PC-3 (cell line): ENCODE data around the gene CD200R1L. TPM values are rescaled to one million over a fixed set of nuclear protein-coding genes. Genes with fewer than 3 reads are reported as not detected.

Experiments used
- ATAC-seq: fragments of 200-7000 bp; cut with Tn5 transposase; 2 replicates; pipeline ENCODE4 v1.9.1; 2020; ENCODE audit warnings: mild to moderate bottlenecking, moderate library complexity
- BruUV-seq: library from RNA; stranded (reverse); fragments of 400-500 nt; replicated peaks from 2 replicates; lab custom pipeline; 2021; lab: Mats Ljungman, UMichigan
- CTCF ChIA-PET: fragments of 300-600 bp; sonication (Branson Sonifier 250); formaldehyde crosslinking; loops from one replicate; lab custom pipeline; 2022; ENCODE audit warnings: antibody characterized with exemption; lab: Charles Lee
- POLR2A ChIA-PET: fragments of 300-600 bp; sonication (Branson Sonifier 250); formaldehyde crosslinking; loops from one replicate; lab custom pipeline; 2022; ENCODE audit warnings: antibody characterized with exemption; ENCODE audit not compliant: unreplicated experiment; lab: Charles Lee
- DNase-seq: peaks from one replicate; pipeline ENCODE4 v3.0.0-alpha.2; 2015
- H2AFZ ChIP-seq: fragments of 300-600 bp; sonication (generic); 2 replicates; pipeline ENCODE4 v1.6.0; 2016; ENCODE audit warnings: antibody characterized with exemption, low read length
- H3F3A ChIP-seq: fragments of 300-600 bp; sonication (generic); one replicate; pipeline ENCODE4 v1.6.0; 2017; ENCODE audit warnings: antibody characterized with exemption, low read length, control low read depth, mild to moderate bottlenecking; ENCODE audit not compliant: unreplicated experiment
- H3K27ac ChIP-seq: fragments of 300-600 bp; sonication (generic); 2 replicates; pipeline ENCODE4 v1.5.1; 2016; ENCODE audit warnings: mild to moderate bottlenecking, low read length
- H3K27me3 ChIP-seq: fragments of 300-600 bp; sonication (generic); 2 replicates; pipeline ENCODE4 v1.6.1; 2016; ENCODE audit warnings: low read length, mixed read lengths
- H3K36me3 ChIP-seq: fragments of 300-600 bp; sonication (generic); 2 replicates; pipeline ENCODE4 v1.6.1; 2016; ENCODE audit warnings: low read depth, mixed run types, low read length, mixed read lengths
- H3K4me1 ChIP-seq: fragments of 300-600 bp; sonication (generic); 2 replicates; pipeline ENCODE4 v1.5.1; 2016; ENCODE audit warnings: low read length; ENCODE audit not compliant: insufficient read depth
- H3K4me2 ChIP-seq: fragments of 300-600 bp; sonication (generic); 2 replicates; pipeline ENCODE4 v1.6.0; 2016; ENCODE audit warnings: low read length
- H3K4me3 ChIP-seq: fragments of 300-600 bp; sonication (generic); 2 replicates; pipeline ENCODE4 v1.5.1; 2016; ENCODE audit warnings: mild to moderate bottlenecking, low read length, mixed read lengths
- H3K79me2 ChIP-seq: fragments of 300-600 bp; sonication (generic); 2 replicates; pipeline ENCODE4 v1.6.1; 2017; ENCODE audit warnings: low read length, mixed read lengths
- H3K9ac ChIP-seq: fragments of 300-600 bp; sonication (generic); 2 replicates; pipeline ENCODE4 v1.6.0; 2016; ENCODE audit warnings: mild to moderate bottlenecking, low read length
- H3K9me2 ChIP-seq: fragments of 300-600 bp; sonication (generic); replicated peaks from 2 replicates; pipeline ENCODE4 v1.6.1; 2016; ENCODE audit warnings: mixed run types, low read length, mixed read lengths
- H3K9me3 ChIP-seq: fragments of 300-600 bp; sonication (generic); 2 replicates; pipeline ENCODE4 v1.6.1; 2016; ENCODE audit warnings: low read length, mixed read lengths
- H4K20me1 ChIP-seq: fragments of 300-600 bp; sonication (generic); 2 replicates; pipeline ENCODE4 v1.6.1; 2016; ENCODE audit warnings: low read length, mixed read lengths
- EZH2 ChIP-seq: fragments of 300-600 bp; sonication (generic); IDR thresholded peaks from one replicate; pipeline ENCODE4 v1.6.1; 2017; ENCODE audit warnings: antibody characterized with exemption, mild to moderate bottlenecking, low read length; ENCODE audit not compliant: unreplicated experiment
- EZH2phosphoT487 ChIP-seq: fragments of 300-600 bp; sonication (generic); IDR thresholded peaks from 2 replicates; pipeline ENCODE4 v1.6.1; 2018; ENCODE audit warnings: mild to moderate bottlenecking, antibody characterized with exemption, low read length, borderline replicate concordance
- intact Hi-C: fragments of 100-400 bp; cut with micrococcal nuclease; formaldehyde crosslinking; loops from 2 replicates; pipeline ENCODE4 v1.9.0; 2023
- total RNA-seq: library from RNA; depleted of rRNA; stranded (reverse); fragments of >200 nt; gene quantifications from 2 replicates; pipeline ENCODE4 v1.2.3, GENCODE V29; 2014
- TF ChIP-seq, protein P1 (sequence below): fragments of 300-600 bp; sonication (generic); conservative IDR thresholded peaks from 2 replicates; pipeline ENCODE4 v1.5.1; 2017; ENCODE audit warnings: antibody characterized with exemption, low read depth, mild to moderate bottlenecking, low read length

Gene CD200R1L
- total RNA-seq, 1 experiment from 2014 or later: not detected

- no peaks in the 10 kb centered on the region for H3K9me2 ChIP-seq
- H3F3A ChIP-seq: no peaks in the 10 kb centered on the region
- H3K4me2 ChIP-seq: no peak overlapping the region
- no peak for DNase-seq
- no peak overlapping the region for H3K9ac ChIP-seq
- TF ChIP-seq, protein P1, sequence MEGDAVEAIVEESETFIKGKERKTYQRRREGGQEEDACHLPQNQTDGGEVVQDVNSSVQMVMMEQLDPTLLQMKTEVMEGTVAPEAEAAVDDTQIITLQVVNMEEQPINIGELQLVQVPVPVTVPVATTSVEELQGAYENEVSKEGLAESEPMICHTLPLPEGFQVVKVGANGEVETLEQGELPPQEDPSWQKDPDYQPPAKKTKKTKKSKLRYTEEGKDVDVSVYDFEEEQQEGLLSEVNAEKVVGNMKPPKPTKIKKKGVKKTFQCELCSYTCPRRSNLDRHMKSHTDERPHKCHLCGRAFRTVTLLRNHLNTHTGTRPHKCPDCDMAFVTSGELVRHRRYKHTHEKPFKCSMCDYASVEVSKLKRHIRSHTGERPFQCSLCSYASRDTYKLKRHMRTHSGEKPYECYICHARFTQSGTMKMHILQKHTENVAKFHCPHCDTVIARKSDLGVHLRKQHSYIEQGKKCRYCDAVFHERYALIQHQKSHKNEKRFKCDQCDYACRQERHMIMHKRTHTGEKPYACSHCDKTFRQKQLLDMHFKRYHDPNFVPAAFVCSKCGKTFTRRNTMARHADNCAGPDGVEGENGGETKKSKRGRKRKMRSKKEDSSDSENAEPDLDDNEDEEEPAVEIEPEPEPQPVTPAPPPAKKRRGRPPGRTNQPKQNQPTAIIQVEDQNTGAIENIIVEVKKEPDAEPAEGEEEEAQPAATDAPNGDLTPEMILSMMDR: no peak
- TF ChIP-seq EZH2 (no peak), EZH2phosphoT487 (no peak)
- H3K36me3 ChIP-seq: no peaks in the 10 kb centered on the region
- intact Hi-C loops: no loop called here
- CTCF ChIA-PET: no interaction called here
- H3K9me3 ChIP-seq: no peaks in the 10 kb centered on the region
- no peaks in the 10 kb centered on the region for H4K20me1 ChIP-seq
- no peaks in the 10 kb centered on the region for H3K27me3 ChIP-seq
- H3K79me2 ChIP-seq: no peaks in the 10 kb centered on the region
- POLR2A ChIA-PET: interaction anchor here (0.7 kb wide), 1 partner anchor 153 kb away, joined by 5 read pairs; no protein-coding TSS in a partner anchor
- no peak for ATAC-seq
- no peak overlapping the region for H3K27ac ChIP-seq
- BruUV-seq: no TSS peak
- no peak overlapping the region for H2AFZ ChIP-seq
- H3K4me3 ChIP-seq: no peak overlapping the region
- no peaks in the 10 kb centered on the region for H3K4me1 ChIP-seq
Measured at GRCh38 chr3:112808136-112808535, 38.5 kb downstream of the CD200R1L start.

- peaks cover under 1% of the 10 kb centered on the region; the same call in 1 of the 2 replicates for H3K4me1 ChIP-seq
- no peaks in the 10 kb centered on the region for H3K9me3 ChIP-seq
- no peak overlapping the region for H2AFZ ChIP-seq
- H3K79me2 ChIP-seq: no peaks in the 10 kb centered on the region
- TF ChIP-seq EZH2: no peak
- TF ChIP-seq EZH2phosphoT487: no peak
- TF ChIP-seq, protein P1: no peak
- intact Hi-C loops: no loop called here
- H3K4me2 ChIP-seq: no peak overlapping the region
- H3K27ac ChIP-seq: no peak overlapping the region
- H4K20me1 ChIP-seq: no peaks in the 10 kb centered on the region
- H3F3A ChIP-seq: no peaks in the 10 kb centered on the region
- no TSS peak for BruUV-seq
- DNase-seq: no peak
- H3K9ac ChIP-seq: no peak overlapping the region
- ATAC-seq: no peak
- ChIA-PET CTCF (no interaction called here), POLR2A (interaction anchor here (0.7 kb wide), 1 partner anchor 154 kb away, joined by 5 read pairs; no protein-coding TSS in a partner anchor)
- no peaks in the 10 kb centered on the region for H3K27me3 ChIP-seq
- H3K9me2 ChIP-seq: no peaks in the 10 kb centered on the region
- H3K36me3 ChIP-seq: no peaks in the 10 kb centered on the region
- H3K4me3 ChIP-seq: no peak overlapping the region
Measured at GRCh38 chr3:112807685-112808084, 39.0 kb downstream of the CD200R1L start.

- H3K27ac ChIP-seq: no peak overlapping the region
- intact Hi-C loops: no loop called here
- no peaks in the 10 kb centered on the region for H3K9me3 ChIP-seq
- no peaks in the 10 kb centered on the region for H3K27me3 ChIP-seq
- H4K20me1 ChIP-seq: no peaks in the 10 kb centered on the region
- no peaks in the 10 kb centered on the region for H3F3A ChIP-seq
- no peaks in the 10 kb centered on the region for H3K36me3 ChIP-seq
- no peaks in the 10 kb centered on the region for H3K9me2 ChIP-seq
- no TSS peak for BruUV-seq
- ATAC-seq (no peak), DNase-seq (no peak)
- H3K4me2 ChIP-seq: no peak overlapping the region
- ChIA-PET CTCF (no interaction called here), POLR2A (no interaction called here)
- H3K4me1 ChIP-seq: peaks cover 8% of the 10 kb centered on the region
- no peak overlapping the region for H3K4me3 ChIP-seq
- no peaks in the 10 kb centered on the region for H3K79me2 ChIP-seq
- TF ChIP-seq EZH2phosphoT487: no peak
- no peak for TF ChIP-seq EZH2
- TF ChIP-seq, protein P1: no peak
- no peak overlapping the region for H3K9ac ChIP-seq
- H2AFZ ChIP-seq: no peak overlapping the region
Measured at GRCh38 chr3:112806903-112807302, 39.8 kb downstream of the CD200R1L start.
